ENCODE data around the gene RFC5. TPM values are rescaled to one million over a fixed set of nuclear protein-coding genes. Genes with fewer than 3 reads are reported as not detected.

The RFC5 gene
- total RNA-seq, 1 experiment from 2014 or later, result 54.6 TPM

DNA sequence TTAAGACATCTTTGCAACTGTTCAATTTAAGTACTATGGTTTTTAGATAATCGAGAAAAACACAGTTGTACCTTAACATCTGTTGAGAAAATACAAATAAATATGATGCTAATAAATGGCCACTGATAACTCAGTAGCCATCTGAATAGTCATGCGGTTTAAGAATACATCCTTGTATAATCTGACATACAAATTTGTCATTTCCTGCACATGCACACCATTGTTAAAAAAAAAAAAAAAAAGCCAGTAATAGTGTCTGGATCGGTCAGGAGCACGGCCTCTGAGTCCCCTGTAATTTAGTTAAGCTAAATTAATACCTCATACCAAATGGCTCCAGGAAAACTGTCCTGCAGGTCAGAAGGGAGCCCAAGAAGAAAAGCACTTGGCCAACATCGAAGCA is 16.8 kb downstream of the RFC5 start:
- no peak for DNase-seq
- no peak for TF ChIP-seq CTCF (IDR thresholded peaks at IDR 0.05; ENCODE audit: unreplicated experiment)
- CTCF ChIA-PET, result no interaction called here
- TSS peak; percentile 65 for BruUV-seq (replicated peaks)
- H3K27me3 Mint-ChIP-seq (ENCODE audit: unreplicated experiment), result no peaks in the 10 kb centered on the region
- no peak overlapping the region for H3K27ac Mint-ChIP-seq (ENCODE audit: unreplicated experiment)
- intact Hi-C loops (cut with micrococcal nuclease; ENCODE audit: unreplicated experiment), result no loop called here
- H3K4me3 Mint-ChIP-seq (ENCODE audit: low read depth, unreplicated experiment), result no peak overlapping the region
- no peaks in the 10 kb centered on the region for H3K9me3 Mint-ChIP-seq (ENCODE audit: low read depth, unreplicated experiment)
- H3K36me3 Mint-ChIP-seq (ENCODE audit: insufficient read depth, unreplicated experiment), result peaks cover 60% of the 10 kb centered on the region
- no peaks in the 10 kb centered on the region for H3K4me1 Mint-ChIP-seq (ENCODE audit: low read depth, unreplicated experiment)

GRCh38 chr12:118033902-118034301 is 17.4 kb downstream of the RFC5 start:
- DNase-seq, result no peak
- no peak overlapping the region for H3K4me3 Mint-ChIP-seq (ENCODE audit: low read depth, unreplicated experiment)
- no TSS peak for BruUV-seq (replicated peaks)
- H3K4me1 Mint-ChIP-seq (ENCODE audit: low read depth, unreplicated experiment), result no peaks in the 10 kb centered on the region
- H3K27ac Mint-ChIP-seq (ENCODE audit: unreplicated experiment), result peak overlapping the region; percentile 63
- H3K36me3 Mint-ChIP-seq (ENCODE audit: insufficient read depth, unreplicated experiment), result peaks cover 62% of the 10 kb centered on the region
- H3K27me3 Mint-ChIP-seq (ENCODE audit: unreplicated experiment), result no peaks in the 10 kb centered on the region
- intact Hi-C loops (cut with micrococcal nuclease; ENCODE audit: unreplicated experiment), result loop anchor here (1.0 kb wide), 1 partner anchor 159 kb away; no protein-coding TSS in a partner anchor
- no peaks in the 10 kb centered on the region for H3K9me3 Mint-ChIP-seq (ENCODE audit: low read depth, unreplicated experiment)
- CTCF ChIA-PET, result interaction anchor here (2.8 kb wide), 1 partner anchor 159 kb away, joined by 12 read pairs; no protein-coding TSS in a partner anchor
- no peak for TF ChIP-seq CTCF (IDR thresholded peaks at IDR 0.05; ENCODE audit: unreplicated experiment)

GRCh38 chr12:118034429-118035189 is 18.1 kb downstream of the RFC5 start:
- Mint-ChIP-seq H3K36me3 (ENCODE audit: insufficient read depth, unreplicated experiment) (peaks cover 67% of the 10 kb centered on the region), H3K27me3 (ENCODE audit: unreplicated experiment) (no peaks in the 10 kb centered on the region), H3K4me3 (ENCODE audit: low read depth, unreplicated experiment) (no peak overlapping the region), H3K27ac (ENCODE audit: unreplicated experiment) (peak overlapping the region; percentile 63), H3K4me1 (ENCODE audit: low read depth, unreplicated experiment) (no peaks in the 10 kb centered on the region), H3K9me3 (ENCODE audit: low read depth, unreplicated experiment) (no peaks in the 10 kb centered on the region)
- intact Hi-C loops (cut with micrococcal nuclease; ENCODE audit: unreplicated experiment), result loop anchor here (1.0 kb wide), 1 partner anchor 159 kb away; no protein-coding TSS in a partner anchor
- TF ChIP-seq CTCF (IDR thresholded peaks at IDR 0.05; ENCODE audit: unreplicated experiment), result peak; percentile 9
- BruUV-seq (replicated peaks), result no TSS peak
- CTCF ChIA-PET, result interaction anchor here (0.7 to 2.8 kb wide), 4 partner anchors 9 to 178 kb away, joined by 3 to 12 read pairs (median 6); partner anchors contain the start of gene RFC5
- DNase-seq, result peak; percentile 44

DNA sequence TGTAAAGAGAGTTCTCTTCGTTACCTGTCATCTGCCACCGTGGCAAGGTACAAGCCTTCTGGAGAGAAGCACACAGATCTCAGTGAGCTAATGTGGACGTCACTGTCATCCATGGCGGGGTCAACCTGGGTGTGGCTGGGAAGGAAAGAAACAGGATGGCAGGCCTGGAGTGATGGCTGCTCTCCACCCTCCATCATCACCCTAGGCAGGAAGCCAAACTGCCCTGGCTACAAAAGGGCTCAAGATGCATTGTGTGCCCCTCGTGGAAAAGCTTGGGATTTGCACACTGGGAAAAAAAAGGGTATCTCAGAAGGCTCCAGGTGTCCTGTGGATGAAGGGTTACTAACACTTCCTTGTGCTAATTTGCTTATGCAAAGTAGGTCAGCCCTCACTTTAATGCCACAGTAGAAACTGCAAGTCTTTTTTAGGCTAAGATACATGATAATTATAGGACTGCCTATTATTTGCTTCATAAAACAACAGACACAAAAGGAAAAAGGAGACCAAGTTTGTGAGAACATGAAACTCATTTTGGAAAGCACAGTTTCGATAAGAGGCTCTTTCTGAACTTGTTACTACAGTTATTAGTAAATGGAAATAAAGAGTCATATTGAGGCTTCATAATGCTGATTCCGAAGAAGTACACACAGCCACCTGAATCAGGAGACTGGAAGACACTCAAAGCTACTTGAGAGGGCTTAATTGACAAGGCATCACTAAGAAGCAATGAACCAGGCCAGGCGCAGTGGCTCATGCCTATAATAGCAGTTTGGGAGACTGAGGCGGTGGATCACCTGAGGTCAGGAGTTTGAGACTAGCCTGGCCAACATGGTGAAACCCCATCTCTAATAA is 18.9 kb downstream of the RFC5 start:
- Mint-ChIP-seq H3K27ac (ENCODE audit: unreplicated experiment) (peak overlapping the region; percentile 63), H3K27me3 (ENCODE audit: unreplicated experiment) (no peaks in the 10 kb centered on the region), H3K36me3 (ENCODE audit: insufficient read depth, unreplicated experiment) (peaks cover 74% of the 10 kb centered on the region), H3K4me1 (ENCODE audit: low read depth, unreplicated experiment) (no peaks in the 10 kb centered on the region), H3K4me3 (ENCODE audit: low read depth, unreplicated experiment) (no peak overlapping the region), H3K9me3 (ENCODE audit: low read depth, unreplicated experiment) (no peaks in the 10 kb centered on the region)
- CTCF ChIA-PET, result interaction anchor here (0.6 to 2.8 kb wide), 4 partner anchors 8 to 179 kb away, joined by 3 to 12 read pairs (median 4); no protein-coding TSS in a partner anchor
- no peak for TF ChIP-seq CTCF (IDR thresholded peaks at IDR 0.05; ENCODE audit: unreplicated experiment)
- no TSS peak for BruUV-seq (replicated peaks)
- intact Hi-C loops (cut with micrococcal nuclease; ENCODE audit: unreplicated experiment), result no loop called here
- peak; percentile 39 for DNase-seq

All from Calu3 (cell line).